Measurements from ENCODE around the gene CYFIP2.
"Not testable (repeated sequence)": the region's sequence is repeated elsewhere in the genome, so short reads cannot be mapped to it uniquely, and the experiment has no call there.

Gene CYFIP2

GRCh38 chr5:157400741-157401495 lies 135.0 kb downstream of the CYFIP2 start:
- Histone ChIP-seq H3K27me3 (no peaks in the 10 kb centered on the region), H3K9me3 (peaks cover 28% of the 10 kb centered on the region), H3K9ac (no peak overlapping the region), H3K27ac (no peak overlapping the region), H4K20me1 (no peaks in the 10 kb centered on the region), H3K4me2 (no peak overlapping the region), H3K4me3 (no peak overlapping the region), H3K36me3 (no peaks in the 10 kb centered on the region), H3K4me1 (no peaks in the 10 kb centered on the region)
- no peak for TF ChIP-seq Cebpa-rat (IDR thresholded peaks at IDR 0.05)

GRCh38 chr5:157415838-157416237 lies 149.9 kb downstream of the CYFIP2 start:
- no peak overlapping the region for H3K27ac ChIP-seq
- no peaks in the 10 kb centered on the region for H4K20me1 ChIP-seq
- no peaks in the 10 kb centered on the region for H3K4me1 ChIP-seq
- H3K9me3 ChIP-seq = peaks cover 30% of the 10 kb centered on the region
- no peak overlapping the region for H3K4me2 ChIP-seq
- no peak for TF ChIP-seq Cebpa-rat (IDR thresholded peaks at IDR 0.05)
- H3K27me3 ChIP-seq = no peaks in the 10 kb centered on the region
- H3K9ac ChIP-seq = no peak overlapping the region
- no peaks in the 10 kb centered on the region for H3K36me3 ChIP-seq
- H3K4me3 ChIP-seq = no peak overlapping the region

- not testable (repeated sequence) for H3K9ac ChIP-seq, H3K36me3 ChIP-seq, H3K4me2 ChIP-seq, H3K4me3 ChIP-seq, H3K27ac ChIP-seq, H3K4me1 ChIP-seq, H3K27me3 ChIP-seq, H4K20me1 ChIP-seq
- H3K9me3 ChIP-seq = peaks cover 36% of the 10 kb centered on the region
Observed at GRCh38 chr5:157419521-157419920, 153.6 kb downstream of the CYFIP2 start.

GRCh38 chr5:157429920-157430319 lies 164.0 kb downstream of the CYFIP2 start:
- H3K9me3 ChIP-seq = peaks cover 10% of the 10 kb centered on the region; the same call in 1 of the 2 replicates
- not testable (repeated sequence) for H3K27me3 ChIP-seq, H3K4me1 ChIP-seq, H4K20me1 ChIP-seq, H3K9ac ChIP-seq, H3K4me3 ChIP-seq, H3K27ac ChIP-seq, H3K4me2 ChIP-seq, H3K36me3 ChIP-seq

GRCh38 chr5:157431544-157432200 lies 165.7 kb downstream of the CYFIP2 start:
- H3K4me2 ChIP-seq = no peak overlapping the region
- no peak for TF ChIP-seq Cebpa-rat (IDR thresholded peaks at IDR 0.05)
- no peak overlapping the region for H3K27ac ChIP-seq
- H3K4me3 ChIP-seq = no peak overlapping the region
- no peaks in the 10 kb centered on the region for H3K4me1 ChIP-seq
- 0 out of 2 replicates have a peak, but pooled peaks cover 10% of the 10 kb centered on the region for H3K9me3 ChIP-seq
- no peaks in the 10 kb centered on the region for H3K27me3 ChIP-seq
- H4K20me1 ChIP-seq = no peaks in the 10 kb centered on the region
- H3K9ac ChIP-seq = no peak overlapping the region
- H3K36me3 ChIP-seq = no peaks in the 10 kb centered on the region

- H3K27me3 ChIP-seq = no peaks in the 10 kb centered on the region
- no peak overlapping the region for H3K9ac ChIP-seq
- H4K20me1 ChIP-seq = no peaks in the 10 kb centered on the region
- TF ChIP-seq Cebpa-rat (IDR thresholded peaks at IDR 0.05) = no peak
- H3K4me2 ChIP-seq = no peak overlapping the region
- H3K36me3 ChIP-seq = no peaks in the 10 kb centered on the region
- no peak overlapping the region for H3K27ac ChIP-seq
- 0 out of 2 replicates have a peak, but pooled peaks cover 10% of the 10 kb centered on the region for H3K9me3 ChIP-seq
- no peaks in the 10 kb centered on the region for H3K4me1 ChIP-seq
- no peak overlapping the region for H3K4me3 ChIP-seq
Observed at GRCh38 chr5:157434096-157434495, 168.2 kb downstream of the CYFIP2 start.

GRCh38 chr5:157443041-157443549 lies 177.2 kb downstream of the CYFIP2 start:
- Histone ChIP-seq H3K36me3 (no peaks in the 10 kb centered on the region), H3K4me3 (no peak overlapping the region), H3K9me3 (no peaks in the 10 kb centered on the region), H4K20me1 (no peaks in the 10 kb centered on the region), H3K27ac (no peak overlapping the region), H3K27me3 (no peaks in the 10 kb centered on the region), H3K4me1 (no peaks in the 10 kb centered on the region), H3K9ac (no peak overlapping the region), H3K4me2 (no peak overlapping the region)
- TF ChIP-seq Cebpa-rat (IDR thresholded peaks at IDR 0.05) = no peak

- H4K20me1 ChIP-seq = no peaks in the 10 kb centered on the region
- H3K9ac ChIP-seq = no peak overlapping the region
- H3K4me3 ChIP-seq = no peak overlapping the region
- H3K36me3 ChIP-seq = no peaks in the 10 kb centered on the region
- TF ChIP-seq Cebpa-rat (IDR thresholded peaks at IDR 0.05) = no peak
- H3K27ac ChIP-seq = no peak overlapping the region
- no peaks in the 10 kb centered on the region for H3K4me1 ChIP-seq
- H3K9me3 ChIP-seq = no peaks in the 10 kb centered on the region
- H3K27me3 ChIP-seq = no peaks in the 10 kb centered on the region
- no peak overlapping the region for H3K4me2 ChIP-seq
Observed at GRCh38 chr5:157444224-157444623, 178.3 kb downstream of the CYFIP2 start.

All from BLaER1 (cell line).